Measurements from ENCODE around the gene GSTO1. TPM values are rescaled to one million over a fixed set of nuclear protein-coding genes. Genes with fewer than 3 reads are reported as not detected.

Gene GSTO1
- total and polyA plus RNA-seq, 9 of the 15 experiments (the other 6 are each of a cell fraction or from before 2014, with no cell fraction given): 136 to 592 (median 237) TPM

DNA sequence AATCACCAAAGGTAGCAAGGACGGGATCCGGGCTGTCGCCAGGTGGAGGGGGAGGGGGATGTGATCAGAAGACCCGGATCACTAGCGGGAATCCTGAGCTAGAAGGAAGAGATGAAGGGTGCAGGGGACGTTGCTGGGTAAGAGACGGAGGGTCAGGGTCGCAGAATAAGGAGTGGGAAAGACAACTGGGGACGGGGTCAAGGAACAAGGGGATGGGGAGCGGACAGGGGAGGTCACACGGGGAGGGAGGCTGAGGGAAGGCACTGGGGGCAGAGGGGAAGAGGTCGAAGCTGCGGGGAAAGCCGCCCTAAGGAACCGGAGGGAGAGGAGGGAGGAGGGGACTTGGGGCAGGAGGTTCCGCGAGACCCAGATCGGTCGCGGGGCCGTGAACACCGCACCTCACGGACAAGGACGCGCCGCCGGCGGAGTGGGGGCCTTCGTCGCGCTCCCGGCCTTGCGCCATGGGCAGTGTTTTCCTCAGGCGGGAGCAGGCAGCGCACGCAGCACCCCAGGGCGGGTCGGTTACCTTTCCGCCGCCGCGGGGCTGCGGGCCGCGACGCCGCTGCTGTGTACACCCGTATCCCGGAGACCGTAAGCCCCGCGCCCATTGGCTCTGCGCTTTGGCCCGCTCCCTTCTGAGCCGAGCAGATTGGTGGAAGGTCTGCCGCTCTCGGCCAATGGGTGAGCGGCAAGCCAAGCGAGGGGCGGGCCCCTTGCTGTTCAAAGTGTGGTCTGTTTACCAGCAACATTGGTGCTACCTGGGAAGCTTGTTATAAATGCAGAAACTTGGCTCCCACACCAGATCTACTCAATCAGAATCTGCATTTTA lies 22.7 kb upstream of the GSTO1 start, which contains the start of gene CFAP43 (continued):
- no peak for TF ChIP-seq ZNF586 (CRISPR knock-in tag; conservative IDR thresholded peaks at IDR 0.05)
- no peak for TF ChIP-seq EWSR1 (IDR thresholded peaks at IDR 0.05; ENCODE audit: borderline replicate concordance, low read depth, partially characterized antibody)
- TF ChIP-seq FOXK1 (CRISPR knock-in tag; IDR thresholded peaks at IDR 0.05; ENCODE audit: borderline replicate concordance): no peak
- TF ChIP-seq PATZ1 (CRISPR knock-in tag; IDR thresholded peaks at IDR 0.05; ENCODE audit: borderline replicate concordance): no peak
- TF ChIP-seq HMGXB4 (CRISPR knock-in tag; IDR thresholded peaks at IDR 0.05): no peak
- TF ChIP-seq TGIF2 (CRISPR knock-in tag; IDR thresholded peaks at IDR 0.05): no peak
- TF ChIP-seq ASH1L (IDR thresholded peaks at IDR 0.05; ENCODE audit: borderline replicate concordance, low read depth, partially characterized antibody): peak; percentile 88
- TF ChIP-seq ZNF518B (CRISPR knock-in tag; IDR thresholded peaks at IDR 0.05): no peak
- TF ChIP-seq, protein P1, sequence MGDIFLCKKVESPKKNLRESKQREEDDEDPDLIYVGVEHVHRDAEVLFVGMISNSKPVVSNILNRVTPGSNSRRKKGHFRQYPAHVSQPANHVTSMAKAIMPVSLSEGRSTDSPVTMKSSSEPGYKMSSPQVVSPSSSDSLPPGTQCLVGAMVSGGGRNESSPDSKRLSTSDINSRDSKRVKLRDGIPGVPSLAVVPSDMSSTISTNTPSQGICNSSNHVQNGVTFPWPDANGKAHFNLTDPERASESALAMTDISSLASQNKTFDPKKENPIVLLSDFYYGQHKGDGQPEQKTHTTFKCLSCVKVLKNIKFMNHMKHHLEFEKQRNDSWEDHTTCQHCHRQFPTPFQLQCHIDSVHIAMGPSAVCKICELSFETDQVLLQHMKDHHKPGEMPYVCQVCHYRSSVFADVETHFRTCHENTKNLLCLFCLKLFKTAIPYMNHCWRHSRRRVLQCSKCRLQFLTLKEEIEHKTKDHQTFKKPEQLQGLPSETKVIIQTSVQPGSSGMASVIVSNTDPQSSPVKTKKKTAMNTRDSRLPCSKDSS (IDR thresholded peaks at IDR 0.05; ENCODE audit: low read depth, partially characterized antibody): no peak
- TF ChIP-seq, protein P2, sequence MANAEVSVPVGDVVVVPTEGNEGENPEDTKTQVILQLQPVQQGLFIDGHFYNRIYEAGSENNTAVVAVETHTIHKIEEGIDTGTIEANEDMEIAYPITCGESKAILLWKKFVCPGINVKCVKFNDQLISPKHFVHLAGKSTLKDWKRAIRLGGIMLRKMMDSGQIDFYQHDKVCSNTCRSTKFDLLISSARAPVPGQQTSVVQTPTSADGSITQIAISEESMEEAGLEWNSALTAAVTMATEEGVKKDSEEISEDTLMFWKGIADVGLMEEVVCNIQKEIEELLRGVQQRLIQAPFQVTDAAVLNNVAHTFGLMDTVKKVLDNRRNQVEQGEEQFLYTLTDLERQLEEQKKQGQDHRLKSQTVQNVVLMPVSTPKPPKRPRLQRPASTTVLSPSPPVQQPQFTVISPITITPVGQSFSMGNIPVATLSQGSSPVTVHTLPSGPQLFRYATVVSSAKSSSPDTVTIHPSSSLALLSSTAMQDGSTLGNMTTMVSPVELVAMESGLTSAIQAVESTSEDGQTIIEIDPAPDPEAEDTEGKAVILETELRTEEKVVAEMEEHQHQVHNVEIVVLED (CRISPR knock-in tag; IDR thresholded peaks at IDR 0.05): peak; percentile 39; the same call in 1 of the 2 replicates
- TF ChIP-seq SUPT5H (IDR thresholded peaks at IDR 0.05): 0 out of 2 replicates have a peak, but pooled peaks have one; percentile 38
- no peak for TF ChIP-seq HNRNPL (IDR thresholded peaks at IDR 0.05; ENCODE audit: low read depth, low read length)
- TF ChIP-seq NFXL1 (CRISPR knock-in tag; IDR thresholded peaks at IDR 0.05): no peak
- TF ChIP-seq TARDBP (IDR thresholded peaks at IDR 0.05): no peak
- peak; percentile 96 for TF ChIP-seq RFX1 (IDR thresholded peaks at IDR 0.05)
- TF ChIP-seq NR4A1 (CRISPR knock-in tag; IDR thresholded peaks at IDR 0.05): no peak
- no peak for TF ChIP-seq NR4A1 (tag; IDR thresholded peaks at IDR 0.05)
